ENCODE measurements around the gene DHRS2.

The DHRS2 gene

DNA sequence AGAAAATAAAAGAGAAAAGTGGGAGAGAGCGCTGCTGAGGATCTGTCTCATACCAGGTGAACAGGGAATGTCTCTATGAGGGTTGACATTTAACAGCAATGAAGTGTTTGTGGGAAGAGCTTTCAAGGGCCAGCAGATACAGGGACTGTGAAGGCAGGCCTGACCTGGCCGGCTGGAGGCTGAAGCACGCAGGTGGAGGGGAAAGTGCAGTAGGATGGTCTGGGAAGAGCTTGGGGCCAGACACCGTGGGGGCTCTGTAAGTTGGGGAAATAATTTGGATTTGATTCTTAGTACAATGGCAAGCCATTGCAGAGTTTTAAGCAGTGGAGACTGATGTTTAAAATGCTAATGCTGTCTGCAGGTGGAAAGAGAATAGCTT is 23.8 kb upstream of the DHRS2 start:
- ChIA-PET CTCF (interaction anchor here (0.6 to 1.4 kb wide), 3 partner anchors 9 to 23 kb away, joined by 3 to 5 read pairs (median 3); no protein-coding TSS in a partner anchor), POLR2A (no interaction called here)
- TF ChIP-seq ZNF384 (IDR thresholded peaks at IDR 0.05) (no peak), ARNT (IDR thresholded peaks at IDR 0.05) (no peak), ELF4 (IDR thresholded peaks at IDR 0.05) (no peak)
- no peak for DNase-seq (ENCODE audit: extremely low spot score)

DNA sequence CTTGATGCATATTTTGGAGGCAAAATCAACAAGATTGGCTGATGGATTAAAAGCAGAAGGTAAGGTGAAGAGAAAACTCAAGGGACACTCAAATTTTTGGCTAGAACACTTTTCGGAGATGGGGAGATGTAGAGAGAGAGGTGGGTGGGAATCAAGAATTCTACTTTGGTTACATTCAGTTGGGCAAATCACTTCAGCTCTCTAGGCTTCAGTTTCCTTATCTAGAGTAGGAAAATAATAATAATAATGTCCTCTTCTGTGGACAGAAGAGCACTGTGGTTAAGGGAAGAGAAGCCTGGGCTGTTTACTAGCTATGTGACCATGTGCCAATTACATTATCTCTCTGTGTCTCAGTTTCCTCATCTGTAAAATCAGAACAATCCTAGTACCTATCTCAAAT is 23.4 kb upstream of the DHRS2 start:
- TF ChIP-seq NFRKB (IDR thresholded peaks at IDR 0.05), result no peak
- no peak for TF ChIP-seq HDGF (IDR thresholded peaks at IDR 0.05; ENCODE audit: borderline replicate concordance)
- TF ChIP-seq TARDBP (IDR thresholded peaks at IDR 0.05), result no peak
- TF ChIP-seq ZNF384 (IDR thresholded peaks at IDR 0.05), result no peak
- TF ChIP-seq SP1 (IDR thresholded peaks at IDR 0.05), result no peak
- no peak for TF ChIP-seq ELF4 (IDR thresholded peaks at IDR 0.05)
- no peak for TF ChIP-seq SUZ12 (IDR thresholded peaks at IDR 0.05)
- TF ChIP-seq, protein P1, sequence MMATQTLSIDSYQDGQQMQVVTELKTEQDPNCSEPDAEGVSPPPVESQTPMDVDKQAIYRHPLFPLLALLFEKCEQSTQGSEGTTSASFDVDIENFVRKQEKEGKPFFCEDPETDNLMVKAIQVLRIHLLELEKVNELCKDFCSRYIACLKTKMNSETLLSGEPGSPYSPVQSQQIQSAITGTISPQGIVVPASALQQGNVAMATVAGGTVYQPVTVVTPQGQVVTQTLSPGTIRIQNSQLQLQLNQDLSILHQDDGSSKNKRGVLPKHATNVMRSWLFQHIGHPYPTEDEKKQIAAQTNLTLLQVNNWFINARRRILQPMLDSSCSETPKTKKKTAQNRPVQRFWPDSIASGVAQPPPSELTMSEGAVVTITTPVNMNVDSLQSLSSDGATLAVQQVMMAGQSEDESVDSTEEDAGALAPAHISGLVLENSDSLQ (IDR thresholded peaks at IDR 0.05), result no peak
- no peak for TF ChIP-seq FOXM1 (IDR thresholded peaks at IDR 0.05; ENCODE audit: borderline replicate concordance)
- no peak for TF ChIP-seq ARNT (IDR thresholded peaks at IDR 0.05)
- no peak for TF ChIP-seq L3MBTL2 (conservative IDR thresholded peaks at IDR 0.05)
- TF ChIP-seq LEF1 (IDR thresholded peaks at IDR 0.05; ENCODE audit: borderline replicate concordance), result no peak
- POLR2A ChIA-PET, result no interaction called here
- CTCF ChIA-PET, result interaction anchor here (0.6 to 1.4 kb wide), 3 partner anchors 9 to 24 kb away, joined by 3 to 5 read pairs (median 3); no protein-coding TSS in a partner anchor
- no peak for DNase-seq (ENCODE audit: extremely low spot score)

DNA sequence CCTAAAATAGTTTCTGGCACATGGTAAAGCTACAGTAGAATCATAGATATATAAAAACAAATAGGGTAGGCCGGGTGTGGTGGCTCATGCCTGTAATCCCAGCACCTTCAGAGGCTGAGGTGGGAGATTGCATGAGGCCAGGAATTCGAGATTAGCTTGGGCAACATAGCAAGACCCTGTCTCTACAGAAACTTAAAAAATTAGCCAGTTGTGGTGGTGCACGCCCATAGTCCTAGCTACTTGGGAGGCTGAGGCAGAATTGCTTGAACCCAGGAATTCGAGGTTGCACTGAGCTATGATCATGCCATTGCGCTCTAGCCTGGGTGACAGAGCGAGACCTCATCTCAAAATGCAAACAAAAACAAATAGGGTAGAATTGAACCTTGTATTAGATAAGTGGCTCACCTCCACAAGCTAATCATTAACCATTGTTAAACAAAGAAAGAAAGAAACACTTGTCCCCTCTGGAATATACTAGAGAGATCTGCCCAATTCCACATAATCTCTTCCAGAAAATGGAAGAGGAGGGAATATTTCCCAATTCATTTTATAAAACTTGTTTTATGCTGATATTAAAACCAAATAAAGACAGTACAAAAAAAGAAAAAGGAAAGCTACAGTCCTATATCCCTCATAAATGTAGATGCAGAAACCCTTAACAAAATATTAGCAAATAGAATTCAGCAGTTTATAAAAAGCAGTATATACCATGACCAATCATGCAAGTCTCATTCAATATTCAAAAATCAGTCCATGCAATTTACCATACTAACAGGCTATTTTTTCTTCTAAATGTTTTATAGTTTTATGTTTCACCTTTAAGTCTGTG is 22.7 kb upstream of the DHRS2 start:
- DNase-seq (ENCODE audit: extremely low spot score), result no peak
- ChIA-PET CTCF (interaction anchor here (1.4 kb wide), 1 partner anchor 19 kb away, joined by 3 read pairs; no protein-coding TSS in a partner anchor), POLR2A (no interaction called here)
- TF ChIP-seq CTBP1 (IDR thresholded peaks at IDR 0.05; ENCODE audit: borderline replicate concordance), result no peak
- no peak for TF ChIP-seq ZNF384 (IDR thresholded peaks at IDR 0.05)
- no peak for TF ChIP-seq FOXM1 (IDR thresholded peaks at IDR 0.05; ENCODE audit: borderline replicate concordance)
- TF ChIP-seq, protein P1 (IDR thresholded peaks at IDR 0.05), result no peak
- TF ChIP-seq ELF4 (IDR thresholded peaks at IDR 0.05), result no peak
- TF ChIP-seq L3MBTL2 (conservative IDR thresholded peaks at IDR 0.05), result no peak
- TF ChIP-seq ARNT (IDR thresholded peaks at IDR 0.05), result no peak
- TF ChIP-seq LEF1 (IDR thresholded peaks at IDR 0.05; ENCODE audit: borderline replicate concordance), result no peak
- TF ChIP-seq SP1 (IDR thresholded peaks at IDR 0.05), result no peak
- no peak for TF ChIP-seq FOXK2 (IDR thresholded peaks at IDR 0.05)

DNA sequence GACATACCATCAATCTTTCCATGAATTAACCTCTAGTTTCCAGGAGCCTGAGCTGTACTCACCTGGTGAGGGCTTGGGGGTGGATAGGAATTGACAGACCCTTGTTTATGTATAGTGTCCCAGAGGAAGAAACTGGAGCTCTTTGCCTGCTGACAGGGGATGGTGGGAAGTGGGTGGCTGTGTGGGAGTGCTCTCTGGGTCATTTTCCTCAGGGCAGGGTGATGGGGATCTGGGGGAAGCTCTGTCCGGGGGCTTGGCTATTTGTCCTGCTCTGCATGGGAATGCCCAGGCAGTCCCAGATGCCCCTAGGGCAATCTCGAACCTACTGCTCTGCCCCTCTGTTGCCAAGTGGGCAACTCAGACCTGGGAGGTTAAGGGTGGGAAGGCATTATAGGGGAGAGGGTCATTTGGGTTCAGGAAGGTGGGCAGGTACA is 21.8 kb upstream of the DHRS2 start:
- ChIA-PET CTCF (interaction anchor here (0.9 kb wide), 1 partner anchor 17 kb away, joined by 3 read pairs; no protein-coding TSS in a partner anchor), POLR2A (no interaction called here)
- DNase-seq (ENCODE audit: extremely low spot score), result no peak
- no peak for TF ChIP-seq LEF1 (IDR thresholded peaks at IDR 0.05; ENCODE audit: borderline replicate concordance)
- no peak for TF ChIP-seq SP1 (IDR thresholded peaks at IDR 0.05)
- TF ChIP-seq BHLHE40 (IDR thresholded peaks at IDR 0.05; ENCODE audit: borderline replicate concordance), result no peak
- no peak for TF ChIP-seq FOXM1 (IDR thresholded peaks at IDR 0.05; ENCODE audit: borderline replicate concordance)
- no peak for TF ChIP-seq CTBP1 (IDR thresholded peaks at IDR 0.05; ENCODE audit: borderline replicate concordance)
- no peak for TF ChIP-seq ZNF384 (IDR thresholded peaks at IDR 0.05)
- no peak for TF ChIP-seq HDGF (IDR thresholded peaks at IDR 0.05; ENCODE audit: borderline replicate concordance)
- TF ChIP-seq FOXA1 (IDR thresholded peaks at IDR 0.05), result no peak
- TF ChIP-seq L3MBTL2 (conservative IDR thresholded peaks at IDR 0.05), result no peak
- TF ChIP-seq NFRKB (IDR thresholded peaks at IDR 0.05), result no peak
- TF ChIP-seq ARNT (IDR thresholded peaks at IDR 0.05), result no peak
- no peak for TF ChIP-seq ELF4 (IDR thresholded peaks at IDR 0.05)
- TF ChIP-seq TARDBP (IDR thresholded peaks at IDR 0.05), result no peak
- TF ChIP-seq, protein P1 (IDR thresholded peaks at IDR 0.05), result no peak
- TF ChIP-seq FOXK2 (IDR thresholded peaks at IDR 0.05), result no peak
- TF ChIP-seq SUZ12 (IDR thresholded peaks at IDR 0.05), result no peak

DNA sequence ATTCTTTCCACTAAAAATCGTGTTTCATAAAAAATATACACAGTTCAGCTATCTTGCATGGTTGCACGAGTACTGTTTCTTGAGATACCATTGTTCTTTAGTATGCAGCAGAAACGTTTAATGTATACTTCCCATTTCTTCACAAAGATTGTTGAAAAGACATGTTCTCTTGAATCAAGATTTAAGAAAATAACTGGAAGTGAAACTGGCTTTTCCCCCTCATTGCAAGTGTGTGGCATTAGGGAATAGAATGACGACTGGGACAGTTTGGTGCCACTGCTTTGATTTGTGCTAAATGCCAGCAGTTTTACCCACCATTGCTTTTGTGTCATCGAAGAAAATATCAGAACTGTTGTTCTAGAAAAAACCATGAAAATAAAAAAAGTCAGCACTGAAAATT is 20.3 kb upstream of the DHRS2 start:
- TF ChIP-seq ELF4 (IDR thresholded peaks at IDR 0.05) (no peak), BHLHE40 (IDR thresholded peaks at IDR 0.05; ENCODE audit: borderline replicate concordance) (no peak), L3MBTL2 (conservative IDR thresholded peaks at IDR 0.05) (no peak)
- CTCF ChIA-PET, result interaction anchor here (1.1 kb wide), 1 partner anchor 16 kb away, joined by 4 read pairs; no protein-coding TSS in a partner anchor
- DNase-seq (ENCODE audit: extremely low spot score), result no peak
- POLR2A ChIA-PET, result no interaction called here

DNA sequence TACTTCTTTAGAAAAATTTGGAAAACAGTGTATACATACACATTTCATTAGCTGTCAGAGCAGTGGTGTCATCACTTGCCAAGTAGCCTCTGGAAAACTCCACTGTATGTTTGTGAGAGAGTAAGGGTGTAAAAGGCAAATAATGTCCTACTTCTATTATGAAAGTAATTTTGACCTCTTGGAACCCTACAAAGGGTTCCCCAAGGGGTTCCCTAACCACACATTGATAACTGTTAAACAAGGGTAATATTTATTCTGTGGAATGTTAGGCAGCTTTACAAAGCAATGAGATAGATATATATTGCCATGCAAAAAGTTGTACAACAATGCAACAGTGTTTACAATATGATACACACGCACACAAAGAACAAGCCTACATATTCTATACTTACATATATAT is 18.6 kb upstream of the DHRS2 start:
- TF ChIP-seq FOXK2 (IDR thresholded peaks at IDR 0.05) (no peak), L3MBTL2 (conservative IDR thresholded peaks at IDR 0.05) (no peak), SP1 (IDR thresholded peaks at IDR 0.05) (no peak), BHLHE40 (IDR thresholded peaks at IDR 0.05; ENCODE audit: borderline replicate concordance) (no peak), HDGF (IDR thresholded peaks at IDR 0.05; ENCODE audit: borderline replicate concordance) (no peak), LEF1 (IDR thresholded peaks at IDR 0.05; ENCODE audit: borderline replicate concordance) (no peak), FOXA1 (IDR thresholded peaks at IDR 0.05) (no peak), ARNT (IDR thresholded peaks at IDR 0.05) (no peak), ELF4 (IDR thresholded peaks at IDR 0.05) (no peak), TARDBP (IDR thresholded peaks at IDR 0.05) (no peak)
- TF ChIP-seq, protein P1 (IDR thresholded peaks at IDR 0.05), result no peak
- POLR2A ChIA-PET, result no interaction called here
- CTCF ChIA-PET, result no interaction called here
- DNase-seq (ENCODE audit: extremely low spot score), result no peak
